Epithelial cell of prostate (primary cell): Measurements from ENCODE around the gene EMP1.

Source experiments
- DNase-seq: peaks from one replicate; pipeline ENCODE4 v3.0.0-alpha.2; 2011; ENCODE audit warnings: low read depth, low spot score
- H3K27ac ChIP-seq: fragments of 450-650 bp; 2 replicates; pipeline ENCODE4 v1.5.1; 2017; ENCODE audit warnings: mild to moderate bottlenecking

The EMP1 gene

DNA sequence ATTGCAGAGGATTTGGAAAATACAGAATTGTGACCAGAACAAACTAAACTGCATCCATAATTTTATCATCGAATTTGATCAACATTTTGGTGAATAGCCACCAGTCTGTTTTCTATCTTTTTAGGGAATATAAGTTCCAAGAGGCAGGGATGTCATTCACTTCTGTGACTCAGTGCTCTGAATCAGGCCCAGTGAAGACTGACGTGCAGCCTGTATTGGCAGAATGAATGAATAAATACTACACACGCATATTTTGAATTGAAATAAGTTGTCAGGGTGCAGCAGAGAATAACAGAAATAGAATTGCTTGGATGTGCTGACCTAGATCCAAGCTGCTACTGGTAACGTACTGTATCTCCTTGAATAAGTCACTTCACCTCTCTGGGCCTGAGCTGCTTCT is 1.3 kb upstream of the EMP1 start:
- no peak for DNase-seq

DNA sequence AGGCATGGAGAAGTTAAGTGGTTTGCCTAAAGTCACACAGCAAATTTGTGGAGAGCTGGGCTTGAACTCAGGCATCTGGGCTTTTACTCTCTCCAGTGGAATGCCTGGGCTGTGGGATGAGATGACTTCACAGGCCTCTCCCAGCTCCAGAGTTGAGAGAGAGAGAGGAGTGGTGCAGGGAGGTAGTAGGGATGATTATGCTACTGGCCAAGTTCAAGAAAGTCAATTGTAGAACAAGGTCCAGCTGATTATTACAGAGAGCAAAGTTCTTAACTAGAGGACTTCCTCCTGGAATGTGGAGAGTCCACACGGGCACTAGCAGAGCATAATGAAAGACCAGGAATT is 769 bp upstream of the EMP1 start:
- H3K27ac ChIP-seq, result peak overlapping the region; percentile 90
- no peak for DNase-seq

More for the DNA sequence above, 1.3 kb upstream of the EMP1 start:
- peak overlapping the region; percentile 90 for H3K27ac ChIP-seq

DNA sequence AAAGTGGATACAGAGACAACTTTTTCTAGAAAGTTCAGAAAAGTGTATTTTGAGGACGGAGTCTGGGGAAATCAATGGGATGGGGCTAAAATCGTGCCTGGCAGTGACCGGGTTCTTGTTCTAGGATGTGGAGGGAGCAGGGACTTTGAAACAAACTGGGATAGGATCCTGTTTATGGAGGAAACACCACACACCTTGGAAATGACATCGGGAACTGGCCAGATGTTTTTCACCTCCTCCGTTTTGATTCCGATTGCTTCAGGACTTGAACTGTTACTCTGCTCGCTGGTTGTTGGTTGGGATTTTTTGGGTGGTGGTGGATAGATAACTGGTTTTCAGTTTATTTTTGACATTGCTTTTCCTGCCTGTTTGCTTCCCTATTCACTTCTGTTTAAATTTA is 506 bp downstream of the EMP1 start:
- peak overlapping the region; percentile 90 for H3K27ac ChIP-seq
- DNase-seq, result no peak

DNA sequence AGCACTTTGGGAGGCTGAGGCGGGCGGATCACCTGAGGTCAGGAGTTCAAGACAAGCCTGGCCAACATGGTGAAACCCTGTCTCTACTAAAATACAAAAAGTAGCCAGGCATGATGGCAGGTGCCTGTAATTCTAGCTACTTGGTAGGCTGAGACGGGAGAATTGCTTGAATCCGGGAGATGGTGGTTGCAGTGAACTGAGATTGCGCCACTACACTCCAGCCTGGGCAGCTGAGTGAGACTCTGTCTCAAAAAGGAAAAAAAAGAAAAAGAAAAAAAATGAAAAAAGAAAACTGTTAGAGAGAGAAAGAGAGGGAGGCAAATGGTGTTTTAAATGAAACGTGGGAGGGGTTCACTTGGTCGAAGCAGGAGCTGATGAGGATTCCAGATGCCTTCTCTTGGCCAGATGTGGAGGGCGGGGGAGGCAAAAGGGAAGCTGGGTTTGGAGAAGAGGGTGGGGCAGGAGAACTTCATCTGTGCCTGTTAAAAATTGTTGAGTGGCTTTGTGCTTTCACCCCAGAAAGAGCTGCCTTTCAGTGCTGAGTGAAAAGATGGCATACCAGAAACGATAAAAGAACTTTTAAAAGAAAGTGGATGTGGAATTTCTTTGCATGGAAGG is 1.1 kb downstream of the EMP1 start:
- peak overlapping the region; percentile 90 for H3K27ac ChIP-seq
- DNase-seq, result no peak

DNA sequence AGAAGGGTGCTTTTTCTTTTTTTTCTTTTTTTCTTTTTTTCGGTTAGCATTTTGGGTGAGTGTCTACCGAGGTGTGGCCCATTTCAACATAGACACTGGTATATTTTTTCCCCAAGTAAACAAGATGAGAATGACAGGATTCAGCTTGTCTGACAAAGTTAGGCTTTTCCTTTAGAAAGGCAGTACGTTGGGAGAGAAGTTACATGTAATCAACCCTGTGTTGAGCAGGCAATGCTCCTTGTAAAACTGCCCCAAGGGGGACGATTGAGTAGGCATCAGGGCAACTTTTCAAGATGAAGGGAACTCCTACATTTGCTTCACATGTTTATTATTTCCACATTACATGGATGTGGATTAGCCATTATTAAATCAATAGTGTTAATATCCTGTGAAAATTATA is 1.7 kb downstream of the EMP1 start:
- peak overlapping the region; percentile 90 for H3K27ac ChIP-seq

DNA sequence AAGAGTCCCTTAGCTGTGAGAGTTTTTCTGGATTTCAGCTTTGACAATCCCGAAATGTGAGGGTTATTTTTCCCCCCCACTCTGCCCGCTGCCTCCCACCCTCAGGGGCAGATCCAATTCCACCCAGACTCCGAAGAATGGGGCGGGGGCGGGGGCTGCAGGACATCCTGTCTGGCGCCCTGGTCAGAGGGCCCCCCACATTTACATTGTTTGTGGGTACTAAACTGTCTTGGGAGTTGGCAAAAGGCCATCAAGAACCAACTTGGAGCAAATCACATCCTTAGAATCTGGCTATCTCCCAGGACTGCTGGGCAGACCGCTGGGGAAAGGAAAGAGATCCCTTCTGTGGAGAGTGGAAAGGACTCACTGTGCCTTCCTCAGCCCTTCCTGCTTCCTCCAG is 2.4 kb downstream of the EMP1 start:
- peak overlapping the region; percentile 90 for H3K27ac ChIP-seq
- DNase-seq, result no peak

More for the DNA sequence above, 1.7 kb downstream of the EMP1 start:
- DNase-seq, result no peak

DNA sequence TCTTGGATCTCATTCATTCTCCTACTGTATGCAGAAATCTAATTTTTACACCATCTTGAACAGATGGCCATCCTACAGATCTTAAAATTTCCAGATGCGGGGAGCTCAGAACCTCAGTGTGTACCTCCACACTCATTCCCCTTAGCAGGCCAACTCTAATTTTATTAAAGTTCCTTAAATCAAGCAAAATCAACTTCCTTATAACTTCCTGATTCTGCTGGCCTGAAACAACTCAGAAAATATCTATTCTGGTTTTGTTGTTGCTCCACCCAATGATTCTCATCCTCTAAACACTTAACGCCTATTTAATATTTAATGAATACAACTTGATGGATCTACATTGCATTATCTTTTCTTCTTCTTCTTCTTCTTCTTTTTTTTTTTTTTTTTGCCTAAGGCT is 3.1 kb downstream of the EMP1 start:
- H3K27ac ChIP-seq, result peak overlapping the region; percentile 90
- no peak for DNase-seq

DNA sequence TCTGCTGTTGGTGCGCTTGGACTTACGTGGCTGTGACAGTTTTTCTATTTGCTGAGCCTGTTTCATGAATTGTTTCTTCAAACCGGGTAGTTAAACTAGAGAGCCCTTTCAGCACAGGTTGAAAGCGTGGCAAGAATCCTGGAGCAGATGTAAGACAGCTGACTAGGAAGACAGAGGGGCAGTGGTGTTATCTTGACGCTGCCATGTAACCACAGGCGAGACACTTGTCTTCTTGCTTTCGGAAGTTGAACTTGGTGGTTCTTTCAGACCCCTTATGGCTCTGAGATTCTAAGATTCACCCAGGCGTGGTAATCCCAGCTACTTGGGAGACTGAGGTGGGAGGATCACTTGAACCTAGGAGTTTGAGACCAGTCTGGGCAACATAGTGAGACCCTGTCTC is 4.3 kb downstream of the EMP1 start:
- H3K27ac ChIP-seq, result peak overlapping the region; percentile 90
- no peak for DNase-seq

DNA sequence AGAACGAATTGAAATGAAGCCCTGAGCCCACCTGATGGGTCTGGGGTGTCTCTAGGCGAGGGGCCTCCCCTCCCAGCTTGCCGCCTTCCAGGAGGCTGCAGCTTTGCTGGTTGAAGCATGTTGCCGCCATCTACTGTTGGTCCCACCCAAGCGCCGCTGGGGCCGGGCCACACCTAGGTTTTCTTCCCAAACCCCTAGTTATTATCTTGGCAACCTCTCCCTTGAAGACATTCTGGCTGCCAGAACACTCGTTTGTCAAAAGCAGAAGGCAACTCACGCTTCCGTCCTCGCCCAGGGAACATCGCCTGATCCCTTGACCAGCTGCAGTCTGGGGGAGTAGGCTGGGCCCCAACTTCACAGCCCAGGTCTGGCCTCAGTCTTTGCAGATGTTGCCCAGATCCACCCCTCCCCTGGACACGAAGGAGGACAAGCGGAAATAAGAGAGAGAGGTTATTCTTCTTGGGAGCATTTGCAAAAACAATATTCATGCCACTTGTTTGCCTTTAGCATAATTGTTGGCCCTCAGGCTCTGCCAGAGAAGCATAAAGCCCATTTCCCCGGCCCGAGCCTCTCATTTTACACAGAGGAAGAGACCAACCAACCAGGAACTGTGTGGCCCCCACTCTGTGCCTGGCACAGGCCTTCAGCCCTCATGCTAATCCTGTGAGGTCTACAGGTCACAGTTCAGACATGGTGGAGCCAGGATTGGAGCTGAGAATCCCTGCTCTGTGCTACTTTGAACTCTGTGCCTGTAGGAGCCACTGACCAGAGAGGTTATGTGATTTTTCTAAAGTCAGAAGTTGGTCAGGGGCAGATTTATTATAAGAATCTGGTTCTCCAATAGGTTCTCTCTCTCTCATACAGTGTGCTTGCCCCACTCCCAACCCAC is 6.8 kb downstream of the EMP1 start:
- peak overlapping the region; percentile 90 for H3K27ac ChIP-seq

DNA sequence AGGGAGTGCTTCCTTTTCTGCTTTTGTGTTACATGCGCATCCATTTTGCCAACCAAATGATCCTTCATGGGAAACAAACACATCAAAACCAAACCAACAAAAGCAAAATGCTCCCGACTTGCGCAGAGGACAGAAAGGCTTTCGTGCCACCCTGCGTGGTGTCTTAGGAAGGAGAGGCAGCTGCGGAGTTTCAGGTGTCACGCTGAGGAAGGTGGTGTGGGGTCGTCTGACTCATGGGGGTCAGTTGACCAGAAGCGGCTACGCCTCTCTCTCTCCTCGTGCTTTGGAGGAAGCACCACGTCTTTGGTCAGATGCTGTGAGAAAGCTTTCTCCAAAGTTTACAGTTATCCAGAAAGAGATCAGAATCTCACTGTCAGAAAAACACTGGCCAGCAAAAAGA is 7.9 kb downstream of the EMP1 start:
- H3K27ac ChIP-seq, result peak overlapping the region; percentile 90
- DNase-seq, result no peak

More for the DNA sequence above, 6.8 kb downstream of the EMP1 start:
- no peak for DNase-seq

DNA sequence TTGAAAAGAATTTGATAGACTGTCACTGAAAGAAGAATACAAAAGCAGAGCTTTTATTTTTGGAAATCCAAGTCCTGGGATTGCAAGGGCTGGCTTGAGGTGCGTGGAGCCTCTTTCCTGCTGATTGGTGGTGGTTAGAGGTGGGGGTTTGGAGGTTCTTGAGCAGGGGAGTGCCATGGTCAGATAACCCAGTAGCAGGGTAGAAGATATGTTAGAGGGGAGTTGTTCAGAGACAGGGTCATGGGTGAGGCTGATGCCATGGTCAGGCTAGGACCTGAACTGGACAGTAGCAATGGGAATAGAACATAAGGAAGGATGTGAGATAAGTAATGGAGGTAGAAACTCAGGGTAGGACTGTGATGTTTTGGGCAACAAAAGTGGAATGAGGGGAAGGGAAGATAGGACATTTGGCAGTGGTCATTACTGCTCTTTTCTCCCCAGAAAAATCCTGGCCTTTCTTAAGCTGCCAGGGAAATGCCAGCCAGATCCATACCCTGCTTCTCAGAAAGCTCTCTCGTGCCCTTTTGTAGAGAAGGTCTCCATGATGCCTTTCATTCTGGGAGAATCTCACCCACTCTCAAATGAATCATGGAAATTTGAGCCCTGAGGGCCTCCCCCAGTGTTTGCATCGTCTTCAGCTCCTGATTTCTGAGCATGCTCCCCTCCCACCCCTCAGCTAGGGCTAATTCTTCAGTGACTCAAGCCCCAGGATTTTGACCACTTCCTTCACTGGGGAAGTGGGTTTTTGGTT is 9.5 kb downstream of the EMP1 start:
- peak overlapping the region; percentile 90 for H3K27ac ChIP-seq
- peak; percentile 64 for DNase-seq

DNA sequence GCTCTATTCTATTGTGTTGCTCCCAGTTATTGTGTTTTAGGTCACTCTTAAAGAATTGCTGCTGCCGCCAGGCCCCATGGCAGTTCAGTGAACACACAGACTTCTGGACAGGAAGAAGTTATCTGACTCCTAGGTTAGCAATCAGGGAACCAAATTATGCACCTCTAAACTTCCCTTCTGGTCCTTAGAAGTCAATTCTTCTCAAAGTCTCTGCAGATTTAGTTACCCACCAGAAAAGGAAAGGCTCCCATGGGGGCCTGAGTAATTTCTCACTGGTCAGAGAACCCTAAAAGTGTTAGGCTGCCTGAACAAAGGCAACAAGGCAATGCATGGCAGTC is 10.0 kb downstream of the EMP1 start:
- no peak for DNase-seq
- H3K27ac ChIP-seq, result peak overlapping the region; percentile 90

DNA sequence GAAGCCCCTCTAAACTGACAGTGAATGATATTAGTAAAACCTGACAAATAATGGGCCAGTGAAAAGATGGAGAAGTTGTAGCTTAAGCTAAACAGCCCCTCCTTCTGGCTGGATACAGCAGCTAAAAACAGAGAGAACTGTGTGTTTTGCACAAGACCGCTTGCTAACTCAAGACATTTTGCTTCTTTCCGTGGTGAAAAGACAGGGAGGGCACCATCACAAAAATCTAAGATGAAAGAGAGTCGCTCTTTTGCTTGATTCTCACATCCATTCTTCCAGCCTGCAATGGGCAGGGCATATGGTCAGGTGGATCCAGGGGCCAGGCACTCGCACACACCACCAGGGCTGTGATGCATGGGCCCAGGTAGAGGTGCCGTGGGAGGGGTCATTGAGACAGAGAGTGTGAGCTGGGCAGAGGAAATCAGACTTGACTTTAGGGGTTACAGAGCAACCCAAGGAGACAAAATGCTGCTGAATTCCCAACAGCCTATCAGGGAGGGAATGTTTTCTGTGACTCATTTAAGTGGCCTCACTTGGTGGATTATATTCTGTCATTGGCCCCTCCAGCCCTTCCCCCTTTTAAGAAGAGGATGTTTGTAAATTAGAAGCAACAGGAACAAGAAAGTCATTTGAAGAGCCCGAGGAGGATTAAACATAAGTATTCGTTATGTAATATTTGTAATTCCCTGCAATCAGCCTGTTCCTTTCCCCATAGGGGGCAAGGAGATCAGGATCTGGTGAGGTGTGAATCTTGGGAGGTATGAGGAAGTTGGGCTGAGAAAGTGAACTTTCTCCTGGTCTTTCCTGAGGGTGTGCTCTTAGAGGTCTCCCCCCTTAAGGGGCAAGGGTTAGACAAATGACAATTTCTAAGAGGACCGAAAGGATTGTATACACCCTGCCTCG is 12.3 kb downstream of the EMP1 start:
- no peak for DNase-seq
- peak overlapping the region; percentile 90 for H3K27ac ChIP-seq

DNA sequence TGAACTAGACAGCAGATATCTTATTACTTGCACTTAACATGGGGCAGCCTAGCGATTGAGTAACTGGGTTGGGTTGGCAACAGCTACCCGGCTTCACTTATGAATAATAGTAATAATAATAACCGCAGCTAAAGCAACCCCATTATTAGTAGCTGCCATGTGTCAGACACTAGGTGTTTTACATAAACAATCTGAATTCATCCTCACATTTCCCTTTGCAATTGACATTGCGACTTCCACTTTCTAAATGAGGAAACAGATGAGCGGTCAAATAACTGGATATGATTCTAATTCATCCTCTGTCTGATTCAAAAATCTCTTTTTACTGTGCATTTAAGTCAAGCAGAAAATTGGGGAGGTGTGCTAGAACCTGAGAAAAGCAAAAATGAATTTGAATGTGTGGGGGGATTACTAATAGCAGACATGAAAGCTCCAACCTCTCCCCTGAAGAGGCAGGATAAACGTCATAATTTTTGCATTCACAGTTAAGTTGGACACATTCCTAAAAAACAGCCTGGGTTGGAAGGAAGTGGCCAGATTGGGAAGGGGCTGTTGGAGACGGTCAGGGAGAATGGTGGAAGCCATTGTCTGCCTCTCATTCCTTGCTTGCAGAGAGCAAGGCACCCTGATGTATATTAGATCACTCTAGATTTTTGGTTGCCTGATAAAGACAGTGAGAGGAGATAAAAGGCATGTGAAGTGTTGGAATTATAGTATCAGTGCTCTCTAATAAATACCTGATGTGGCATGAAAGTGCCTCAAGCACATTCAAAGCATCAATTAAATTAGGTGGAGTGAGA is 13.1 kb downstream of the EMP1 start:
- H3K27ac ChIP-seq, result peak overlapping the region; percentile 90
- no peak for DNase-seq

DNA sequence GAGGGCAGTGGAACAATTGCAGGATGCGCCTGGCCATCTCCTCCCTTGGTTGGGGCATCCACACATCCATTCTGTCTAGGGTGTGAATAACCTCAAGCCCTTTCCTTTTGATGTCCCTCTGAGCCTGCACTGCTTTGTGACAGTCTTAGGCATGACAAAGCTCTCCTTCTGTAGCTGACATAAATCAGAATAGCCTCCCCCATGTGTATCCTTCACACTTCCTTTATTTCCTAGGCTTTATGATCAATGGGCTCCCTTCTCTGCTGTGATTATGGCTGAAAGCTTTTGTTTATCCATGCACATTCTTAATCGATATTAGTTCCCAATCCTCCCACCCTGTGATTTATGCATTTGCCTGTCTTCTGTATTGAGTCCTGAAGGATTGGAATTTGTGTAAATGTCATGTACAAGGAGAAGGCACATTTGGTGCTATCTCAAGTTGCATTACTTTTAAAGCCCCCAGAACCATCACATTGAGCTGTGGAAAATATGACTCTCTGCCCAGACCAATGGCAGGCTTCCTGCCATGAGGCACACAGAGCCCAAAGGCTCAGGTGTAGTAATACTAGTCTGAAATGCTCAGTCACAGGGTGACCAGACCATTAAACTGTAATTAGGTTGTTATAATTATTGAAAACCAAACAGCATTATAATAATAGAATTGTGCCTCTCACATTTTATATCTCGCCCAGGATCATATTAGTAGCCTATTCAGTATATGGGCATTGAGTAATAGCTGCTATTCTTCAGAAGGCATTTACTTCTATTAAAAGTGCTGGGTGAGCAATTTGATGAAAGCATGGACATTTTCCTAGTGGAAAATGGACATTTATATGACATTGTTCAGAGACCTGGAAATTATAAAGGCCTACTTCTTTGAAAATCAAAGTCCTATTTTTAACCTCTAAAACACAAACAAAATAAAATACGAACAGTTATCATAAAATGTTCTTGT is 14.0 kb downstream of the EMP1 start:
- no peak for DNase-seq
- H3K27ac ChIP-seq, result peak overlapping the region; percentile 90

DNA sequence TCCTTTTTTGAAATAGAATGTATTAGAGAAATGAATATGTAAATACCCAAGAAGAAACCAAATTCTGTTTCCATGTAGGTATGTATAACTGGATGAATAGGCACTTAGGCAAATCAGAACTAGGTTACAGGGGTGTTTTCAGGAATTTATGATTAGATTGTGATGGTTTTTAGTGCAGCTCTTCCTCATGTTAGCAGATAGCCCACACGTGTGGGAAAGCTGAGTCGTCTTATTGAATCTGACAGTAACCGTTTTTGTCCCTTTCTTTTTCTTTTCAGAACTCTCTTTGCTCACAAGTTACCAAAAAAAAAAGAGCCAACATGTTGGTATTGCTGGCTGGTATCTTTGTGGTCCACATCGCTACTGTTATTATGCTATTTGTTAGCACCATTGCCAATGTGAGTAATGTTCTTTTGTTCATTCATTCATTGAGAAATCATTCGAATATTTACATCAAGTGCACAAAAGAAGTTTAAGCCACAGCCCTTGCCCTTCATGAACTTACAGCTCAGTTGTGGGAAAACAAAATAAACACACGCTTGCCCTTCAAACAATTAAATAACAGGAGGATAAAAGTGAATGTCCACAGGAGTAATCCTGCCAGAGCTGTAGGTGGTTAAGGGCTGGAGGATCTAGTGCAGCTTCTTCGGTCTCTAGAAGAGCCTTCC is 14.8 kb downstream of the EMP1 start:
- H3K27ac ChIP-seq, result peak overlapping the region; percentile 90
- no peak for DNase-seq

DNA sequence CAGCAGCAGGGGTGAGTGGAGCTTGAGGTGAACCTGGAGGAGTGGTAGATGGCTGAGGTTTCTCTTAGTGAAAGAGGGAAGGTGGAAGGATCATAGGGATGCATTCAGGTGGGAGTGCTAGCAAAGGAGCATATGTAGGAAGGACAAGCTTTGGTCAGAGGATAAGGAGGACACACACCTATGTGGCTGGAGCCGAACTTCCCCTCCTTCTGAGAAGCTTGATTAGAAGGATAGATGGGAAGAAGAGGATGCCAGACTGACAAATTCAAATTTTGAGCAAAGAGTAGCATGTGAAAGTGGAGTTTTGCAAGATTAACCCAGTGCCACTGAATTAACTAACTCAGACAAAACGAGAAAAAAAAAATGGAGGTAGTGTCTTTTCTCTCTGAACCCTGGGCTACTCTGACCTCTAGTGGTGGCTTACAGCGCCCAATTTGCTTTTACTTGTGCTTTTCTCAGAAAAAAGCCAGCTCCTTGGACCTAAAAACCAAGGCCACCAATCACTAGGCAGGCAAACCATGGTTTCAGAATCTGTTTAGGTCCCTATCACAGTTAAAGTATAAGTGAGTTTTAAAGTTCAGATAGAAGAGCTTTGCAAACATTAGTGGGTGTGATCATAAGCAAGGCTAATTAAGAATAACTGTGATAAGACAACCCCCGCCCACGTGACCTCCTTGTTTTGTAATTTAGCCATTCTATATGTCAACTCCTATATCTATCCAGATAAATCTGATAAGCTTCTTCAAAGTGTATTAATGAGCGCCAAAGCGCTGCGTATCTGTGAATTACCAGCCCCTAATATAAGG is 15.5 kb downstream of the EMP1 start:
- DNase-seq, result no peak
- peak overlapping the region; percentile 90 for H3K27ac ChIP-seq
